Amniotic stem cell (primary cell): ENCODE data around the gene FCHSD2.
"Not testable (repeated sequence)": the region's sequence is repeated elsewhere in the genome, so short reads cannot be mapped to it uniquely, and the experiment has no call there.

ENCODE experiments used
- DNase-seq: peaks from one replicate; lab custom pipeline; 2025; lab: John Stamatoyannopoulos, UW

Gene FCHSD2

DNA sequence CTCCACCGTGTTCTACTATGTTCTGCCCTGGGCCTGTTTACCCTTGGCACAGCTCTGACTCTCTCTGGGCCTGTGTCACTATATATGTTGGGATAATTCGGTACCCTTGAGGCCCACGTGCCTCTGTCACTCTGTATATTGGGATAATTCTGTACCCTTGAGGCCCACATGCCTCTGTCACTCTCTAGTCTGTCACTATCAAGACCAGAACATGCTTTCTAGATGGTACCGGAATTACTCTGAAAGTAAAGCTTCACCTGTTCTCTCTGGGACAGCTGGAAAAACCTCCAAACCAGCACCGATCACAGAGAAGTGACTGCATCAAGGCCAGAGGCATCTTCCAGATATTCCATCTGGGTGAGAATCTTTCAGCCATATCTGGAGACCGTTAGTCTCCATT, 9.3 kb upstream of the FCHSD2 start:
- DNase-seq = no peak

DNA sequence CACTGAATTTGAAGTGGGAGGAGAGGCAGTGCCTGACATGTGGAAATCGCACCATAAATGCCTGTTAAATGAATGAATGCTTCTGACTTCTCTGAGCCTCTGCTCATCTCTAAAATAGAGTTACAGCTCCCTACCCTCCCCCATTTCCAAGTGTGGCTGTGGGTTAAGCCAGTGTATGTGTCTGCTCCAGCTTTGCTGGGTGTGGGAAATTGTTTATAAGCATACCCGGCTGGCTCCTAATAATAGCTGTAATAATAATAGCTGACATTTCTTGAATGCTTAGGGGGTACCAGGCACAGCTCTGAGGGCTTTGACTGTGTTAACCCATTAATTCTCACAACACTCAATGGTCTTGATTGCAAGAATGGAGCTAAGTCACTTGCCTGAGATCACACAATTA, 7.0 kb upstream of the FCHSD2 start:
- no peak for DNase-seq

DNA sequence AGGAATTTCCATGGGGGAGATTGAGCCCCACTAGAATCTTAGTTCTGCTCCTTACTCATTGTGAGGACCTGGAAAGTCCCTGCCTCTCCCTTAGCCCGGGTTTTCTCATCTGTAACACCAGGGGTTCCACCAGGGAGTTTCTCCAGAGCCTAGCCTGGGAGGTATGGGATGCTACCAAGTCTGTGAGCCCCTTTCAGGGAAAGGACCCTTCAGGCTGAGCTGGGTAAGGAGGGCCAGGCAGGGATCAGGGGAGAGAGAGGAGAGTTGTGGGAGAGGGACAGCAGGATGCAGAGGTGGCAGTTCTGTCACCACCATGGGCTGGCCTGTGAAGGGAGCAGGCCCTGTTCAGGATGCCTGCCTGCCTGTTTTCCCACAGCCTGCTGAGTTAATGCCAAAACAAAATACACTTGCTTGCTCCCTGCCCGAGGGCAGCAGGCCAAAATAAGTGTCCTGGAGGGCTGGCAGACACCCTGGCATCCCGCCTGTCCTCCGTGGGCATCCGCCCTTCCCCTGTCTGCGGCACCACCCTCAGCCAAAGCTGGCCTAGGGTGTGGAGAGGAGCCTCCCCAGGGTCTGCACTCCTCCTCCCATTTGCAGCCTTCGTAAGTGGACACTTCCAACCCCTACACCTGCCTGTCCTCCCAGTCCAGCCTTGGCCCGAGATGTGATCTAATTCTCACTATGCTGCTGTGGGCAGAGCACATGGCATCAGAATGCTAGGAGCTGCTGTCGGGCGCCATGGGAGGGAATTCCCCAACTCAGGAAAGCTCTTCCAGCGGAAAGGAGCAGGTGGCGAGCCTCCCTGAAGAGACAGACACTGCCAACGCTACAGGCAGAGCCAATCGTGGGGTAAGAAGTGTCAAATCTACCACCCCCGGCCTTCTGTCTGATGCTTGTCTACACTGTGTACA, 5.9 kb upstream of the FCHSD2 start:
- DNase-seq = no peak

DNA sequence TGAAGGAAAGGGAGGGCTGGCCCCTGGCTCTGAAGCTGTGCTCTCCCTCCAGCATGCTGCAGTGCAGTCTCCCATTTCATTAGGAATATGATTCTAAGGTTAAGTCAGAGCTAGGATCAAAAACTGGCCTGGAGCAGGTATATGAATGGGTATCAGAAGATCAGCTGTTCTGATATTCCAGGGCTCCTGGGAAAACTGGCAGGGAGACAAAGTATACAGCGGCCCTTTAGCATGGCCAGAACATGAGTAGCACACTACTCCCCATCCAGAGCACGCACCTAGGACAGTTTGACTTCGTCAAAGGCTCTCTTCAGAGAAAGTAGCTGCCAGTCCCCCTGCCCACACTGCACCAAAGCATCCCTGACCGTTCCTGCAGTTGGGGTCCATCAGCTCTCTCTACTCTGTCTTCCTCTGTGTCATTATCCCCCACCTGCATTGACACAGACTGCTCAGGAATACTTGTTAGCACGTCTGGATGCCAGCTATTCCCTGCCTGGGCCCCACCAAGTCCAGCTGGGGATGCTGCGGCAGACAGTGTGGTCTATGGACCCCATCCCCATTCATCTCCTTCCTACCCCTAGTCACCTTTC, 4.0 kb upstream of the FCHSD2 start:
- DNase-seq = no peak

DNA sequence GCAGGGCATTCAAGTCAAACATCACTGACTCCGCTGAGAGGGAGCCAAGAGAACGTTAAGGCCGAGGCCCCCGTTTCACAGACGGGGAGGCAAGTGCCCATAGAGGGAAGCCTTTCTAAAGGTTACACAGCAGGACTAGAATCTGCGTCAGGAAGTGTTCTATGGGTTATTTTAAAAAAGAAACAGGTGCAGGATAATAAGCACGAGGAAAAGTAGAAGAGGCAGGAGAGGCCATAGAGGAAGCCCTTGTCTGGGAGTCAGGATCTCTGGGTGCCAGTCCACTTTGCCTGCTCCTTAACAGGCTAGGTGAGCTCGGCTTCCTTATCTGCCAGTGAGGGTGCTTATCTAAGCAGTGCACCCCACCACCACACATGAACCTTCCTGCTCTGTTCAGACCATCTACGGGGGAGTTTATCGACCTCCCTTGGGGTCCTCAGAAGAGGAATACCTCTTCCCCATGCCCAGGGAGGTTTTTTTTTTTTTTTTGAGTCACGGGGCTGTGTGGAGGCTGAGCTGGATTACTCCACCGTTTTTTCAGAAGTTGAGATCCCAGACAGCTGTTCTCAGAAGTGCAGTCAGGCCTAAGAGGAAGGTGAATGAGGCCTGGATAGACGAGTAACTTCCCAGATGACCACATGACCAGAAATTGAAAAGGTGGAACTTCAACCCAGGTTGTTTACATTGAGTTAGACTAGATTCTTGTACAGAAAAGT, 1.2 kb upstream of the FCHSD2 start:
- DNase-seq = no peak

DNA sequence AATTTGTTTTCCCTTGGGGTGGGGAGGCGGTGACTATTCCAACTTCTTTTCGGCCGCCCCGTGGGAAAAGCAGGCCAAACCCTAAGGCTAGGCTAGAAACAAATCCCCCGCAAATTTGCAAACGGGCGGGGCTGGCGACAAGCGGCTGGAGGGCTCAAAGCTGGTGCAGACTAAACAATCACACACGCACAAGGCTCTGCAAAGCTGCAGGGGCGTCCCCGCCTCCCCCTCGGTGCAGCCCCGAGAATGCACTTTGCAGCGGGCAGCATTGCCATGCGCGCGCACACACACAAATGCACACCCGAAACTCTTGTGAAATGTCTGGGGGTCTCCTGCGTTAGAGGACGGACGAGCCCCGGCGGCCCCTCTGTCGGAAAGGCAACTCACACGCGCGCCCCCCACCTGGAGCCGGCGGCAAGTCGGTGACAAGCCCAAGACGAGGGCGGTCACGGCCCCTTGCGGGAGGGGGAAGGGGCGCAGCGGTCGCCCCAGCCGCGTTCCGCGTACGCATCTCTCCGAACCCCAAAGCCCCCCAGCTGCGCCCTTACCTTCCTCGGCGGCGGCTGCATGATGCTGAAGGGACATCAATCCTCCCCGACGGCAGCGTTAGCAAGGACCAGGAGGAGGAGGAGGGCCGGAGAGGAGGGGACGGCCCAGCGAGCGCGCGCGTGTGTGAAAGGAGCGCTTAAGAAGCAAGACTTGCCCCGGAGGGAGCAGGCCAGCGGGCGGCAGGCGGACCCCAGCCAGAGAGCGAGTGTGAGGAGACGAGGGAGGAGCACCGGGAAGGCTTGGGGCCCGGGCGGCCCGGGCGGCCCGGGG, 600 bp downstream of the FCHSD2 start:
- peak; percentile 28 for DNase-seq

DNA sequence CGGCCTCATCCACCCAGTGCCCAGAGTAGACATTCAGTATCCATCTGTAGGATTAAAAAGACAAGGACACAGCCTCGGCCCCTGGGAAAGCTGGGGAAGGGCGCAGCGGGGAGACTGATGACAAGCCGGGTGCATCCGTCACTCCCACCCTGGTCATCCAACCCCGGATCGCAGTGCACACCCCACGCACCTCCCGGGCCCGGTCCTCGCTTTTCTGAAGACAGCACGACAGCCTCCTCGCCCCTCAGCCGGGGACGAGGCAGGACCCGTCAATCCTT, 1.1 kb downstream of the FCHSD2 start:
- no peak for DNase-seq

DNA sequence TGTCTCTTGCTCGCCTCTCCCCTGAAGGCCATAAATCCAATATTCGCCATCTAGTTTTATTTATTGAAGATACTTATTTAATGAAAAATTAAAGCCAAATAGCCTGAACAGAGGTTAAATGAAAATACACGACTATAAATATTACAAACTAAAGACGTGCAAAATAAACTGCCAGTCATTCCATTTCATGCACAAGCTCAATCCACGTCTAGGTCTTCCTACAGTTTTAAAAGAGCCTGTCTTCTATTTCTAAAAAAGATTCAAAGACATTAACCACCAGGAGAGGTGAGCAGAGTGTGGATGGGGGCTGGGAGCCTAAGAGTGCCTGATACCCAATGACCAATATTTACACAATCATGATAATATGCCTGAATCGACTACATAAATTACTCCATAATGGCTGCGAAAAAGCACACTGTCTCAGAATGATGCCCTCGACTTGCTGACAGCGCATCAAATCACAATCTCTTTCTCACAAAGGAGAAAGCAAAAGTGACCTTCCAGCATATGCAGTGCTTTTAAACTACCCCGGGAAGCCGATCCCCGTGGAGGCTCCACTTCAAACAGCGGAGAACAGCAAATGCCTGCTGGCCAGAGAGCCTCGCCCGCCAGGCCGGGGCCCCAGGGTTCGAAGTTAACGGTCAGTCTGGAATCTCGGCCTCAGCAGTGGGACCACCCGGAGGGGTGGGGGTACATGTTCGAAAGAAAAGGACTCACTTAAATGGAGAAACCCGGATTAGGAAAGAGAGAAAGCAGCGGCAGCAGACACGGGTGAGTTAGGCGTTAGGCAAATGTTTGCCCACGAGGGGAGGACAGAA, 1.7 kb downstream of the FCHSD2 start:
- DNase-seq = no peak

DNA sequence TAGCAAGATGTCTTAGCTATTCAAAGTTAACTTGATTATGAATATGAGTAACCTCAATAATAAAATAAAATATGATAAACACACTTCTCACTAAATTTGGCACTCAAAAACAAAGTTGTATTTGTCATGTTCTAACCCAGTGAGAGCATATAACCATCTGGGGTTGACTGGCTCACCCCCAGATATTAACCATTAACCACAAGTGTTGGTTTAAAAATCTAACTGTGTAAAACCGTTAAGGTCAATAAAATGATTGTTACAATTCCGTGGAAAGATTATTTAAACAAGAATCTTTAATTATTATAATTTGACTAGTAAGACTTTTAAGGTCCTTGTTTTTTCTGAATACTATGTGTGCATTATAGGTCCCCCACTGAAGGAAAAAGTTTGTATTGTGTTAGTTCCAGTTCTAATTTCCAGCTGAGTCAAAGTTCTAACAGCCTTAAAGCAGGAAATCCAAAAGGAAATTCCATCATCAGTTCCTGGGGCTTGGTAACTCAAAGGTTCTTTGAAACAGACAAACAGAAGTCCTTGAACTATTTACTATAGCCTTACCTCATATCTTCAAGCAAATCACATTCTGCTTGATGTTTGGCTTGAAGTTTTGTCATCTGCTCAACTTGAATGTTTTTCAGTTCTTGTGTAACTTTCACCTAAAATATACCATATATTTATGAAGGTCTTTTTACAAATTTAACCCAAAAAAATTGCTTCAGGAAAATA, 2.5 kb downstream of the FCHSD2 start:
- no peak for DNase-seq

DNA sequence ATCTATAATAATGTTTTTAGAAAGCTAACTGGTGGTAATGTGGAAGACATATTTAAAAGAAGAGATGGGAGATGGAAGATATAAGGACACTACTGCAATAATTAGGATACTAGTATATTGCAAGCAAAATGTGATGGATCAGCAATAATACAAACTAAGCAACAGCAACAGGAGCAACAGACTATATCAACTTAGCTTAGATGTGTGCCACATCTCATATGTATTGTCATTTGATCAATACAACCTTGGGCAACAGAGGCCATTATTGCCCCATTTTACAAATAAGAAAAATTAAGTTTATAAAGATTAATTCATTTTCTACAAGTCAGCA, 4.2 kb downstream of the FCHSD2 start:
- no peak for DNase-seq

DNA sequence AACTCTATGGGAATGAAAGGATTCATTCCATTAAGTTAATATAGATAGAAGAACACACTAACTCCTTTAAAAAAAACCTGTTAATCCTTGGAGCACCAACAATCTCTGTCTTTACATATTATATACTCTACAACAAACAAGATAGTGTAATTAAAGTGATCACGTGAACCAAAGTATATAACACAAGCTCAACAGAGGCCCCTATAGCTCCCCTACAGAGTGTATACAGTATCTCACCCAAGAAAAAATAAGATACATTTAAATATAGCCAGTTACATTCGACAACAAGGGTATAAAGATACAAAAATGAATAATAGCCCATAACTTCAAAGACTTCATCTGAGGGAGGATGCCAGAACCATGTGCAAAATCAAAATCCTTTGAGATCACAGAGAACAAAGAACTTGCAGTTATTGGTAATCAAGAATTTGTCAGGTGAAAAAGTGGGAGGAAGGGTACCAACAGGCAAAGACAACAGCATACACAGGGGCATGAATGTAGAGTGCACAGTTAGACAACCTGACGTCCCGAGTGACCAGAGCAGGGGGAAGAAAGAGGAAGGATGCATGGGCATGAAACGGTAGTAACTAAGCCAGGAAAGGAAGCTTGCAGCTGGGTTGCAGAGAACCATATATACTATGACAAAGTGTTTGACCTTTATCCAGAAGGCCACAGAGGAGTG, 4.7 kb downstream of the FCHSD2 start:
- DNase-seq = no peak

DNA sequence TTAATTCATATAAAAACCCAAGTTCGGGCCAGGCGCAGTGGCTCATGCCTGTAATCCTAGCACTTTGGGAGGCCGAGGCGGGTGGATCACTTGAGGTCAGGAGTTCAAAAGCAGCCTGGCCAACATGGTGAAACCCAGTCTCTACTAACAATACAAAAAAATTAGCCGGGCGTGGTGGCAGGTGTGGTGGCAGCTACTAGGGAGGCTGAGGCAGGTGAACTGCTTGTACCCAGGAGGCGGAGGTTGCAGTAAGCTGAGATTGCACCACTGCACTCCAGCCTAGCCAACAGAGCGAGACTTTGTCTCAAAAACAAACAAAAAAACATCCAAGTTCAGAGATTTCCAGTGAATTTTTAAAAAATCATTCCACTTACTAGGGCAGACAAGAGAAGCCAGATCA, 5.4 kb downstream of the FCHSD2 start:
- not testable (repeated sequence) for DNase-seq

DNA sequence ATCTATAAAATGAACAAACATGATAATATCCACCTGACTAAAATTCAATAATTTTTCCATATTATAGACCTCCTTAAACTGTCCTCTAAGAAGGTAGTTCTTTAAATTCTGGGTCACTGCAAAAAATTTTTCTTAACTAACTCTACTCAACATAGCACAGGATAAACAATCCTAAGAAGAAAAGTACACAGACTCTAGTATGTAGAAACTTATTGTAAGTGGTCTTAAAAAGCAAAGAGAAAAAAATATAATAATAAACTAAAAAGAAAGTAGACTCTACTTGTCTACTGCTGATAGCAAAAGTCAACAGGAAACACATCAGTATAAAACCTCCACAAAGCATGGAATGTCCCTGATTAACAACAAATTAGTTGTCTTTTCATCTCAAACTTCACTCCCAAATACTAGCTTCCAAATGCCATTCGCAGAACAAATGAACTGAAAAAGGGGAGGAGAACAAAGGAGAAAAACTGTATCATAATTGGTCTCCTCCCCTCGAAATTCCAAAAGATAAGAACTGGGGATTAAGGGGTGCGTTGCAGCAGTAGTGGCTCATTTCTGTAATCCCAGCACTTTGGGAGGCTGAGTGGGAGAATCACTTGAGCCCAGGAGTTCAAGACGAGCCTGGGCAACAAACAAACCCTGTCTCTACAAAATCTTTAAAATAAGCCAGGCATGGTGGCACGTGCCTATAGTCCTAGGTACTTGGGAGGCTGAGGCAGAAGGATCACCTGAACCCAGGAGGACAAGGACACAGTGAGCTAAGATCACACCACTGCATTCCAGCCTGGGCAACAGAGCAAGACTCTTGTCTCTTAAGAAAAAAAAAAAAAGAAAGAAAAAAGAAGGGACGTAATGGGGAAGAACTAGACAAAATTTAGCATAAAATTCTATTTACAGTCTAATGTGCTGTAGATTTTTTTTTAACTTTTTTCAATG, 6.5 kb downstream of the FCHSD2 start:
- DNase-seq = no peak

DNA sequence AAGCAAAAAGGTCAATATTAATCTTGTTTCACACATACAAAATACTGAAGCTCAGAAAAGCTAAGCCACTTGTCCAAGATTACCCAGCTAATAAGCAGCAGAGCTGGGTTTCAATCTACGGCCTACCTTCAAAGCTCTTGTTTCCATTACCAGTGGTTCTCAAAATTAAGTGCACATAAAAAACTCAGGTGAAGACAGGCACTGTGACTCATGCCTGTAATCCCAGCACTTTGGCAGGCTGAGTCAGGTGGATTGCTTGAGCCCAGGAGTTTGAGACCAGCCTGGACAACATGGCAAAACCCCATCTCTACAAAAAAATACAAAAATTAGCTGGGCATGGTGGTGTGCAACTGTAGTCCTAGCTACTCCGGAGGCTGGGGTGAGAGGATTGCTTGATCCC, 9.8 kb downstream of the FCHSD2 start:
- not testable (repeated sequence) for DNase-seq

DNA sequence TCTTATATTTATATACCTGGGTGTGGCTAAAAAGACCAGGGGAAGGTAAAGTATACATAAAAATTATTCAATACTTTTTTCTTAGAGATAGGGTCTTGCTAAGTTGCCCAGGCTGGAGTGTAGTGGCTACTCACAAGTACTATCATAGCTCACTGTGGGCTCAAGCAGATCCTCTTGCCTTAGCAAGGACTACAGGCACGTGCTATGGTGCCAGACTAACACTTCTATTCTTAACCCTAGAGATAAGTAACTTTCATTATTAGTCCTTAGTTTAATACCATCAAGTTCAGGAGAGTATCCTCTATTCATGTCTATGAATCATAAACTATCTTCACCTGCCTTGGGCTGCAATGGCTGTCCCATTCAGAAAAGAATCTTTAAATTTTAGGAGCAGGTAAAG, 11.9 kb downstream of the FCHSD2 start:
- DNase-seq = no peak

DNA sequence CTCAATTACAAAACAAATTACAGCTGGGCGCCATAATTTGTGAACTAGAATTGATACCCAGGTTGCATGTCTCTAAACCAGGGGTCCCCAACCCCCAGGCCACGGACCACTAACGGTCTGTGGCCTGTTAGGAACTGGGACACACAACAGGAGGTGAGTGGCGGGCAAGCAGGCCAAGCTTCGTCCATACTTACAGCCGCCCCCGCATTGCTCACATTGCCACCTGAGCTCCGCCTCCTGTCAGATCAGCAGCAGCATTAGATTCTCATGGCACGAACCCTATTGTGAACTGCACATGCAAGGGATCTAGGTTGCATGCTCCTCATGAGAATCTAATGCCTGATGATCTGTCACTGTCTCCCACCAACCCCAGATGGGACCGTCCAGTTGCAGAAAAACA, 12.9 kb downstream of the FCHSD2 start:
- DNase-seq = no peak

DNA sequence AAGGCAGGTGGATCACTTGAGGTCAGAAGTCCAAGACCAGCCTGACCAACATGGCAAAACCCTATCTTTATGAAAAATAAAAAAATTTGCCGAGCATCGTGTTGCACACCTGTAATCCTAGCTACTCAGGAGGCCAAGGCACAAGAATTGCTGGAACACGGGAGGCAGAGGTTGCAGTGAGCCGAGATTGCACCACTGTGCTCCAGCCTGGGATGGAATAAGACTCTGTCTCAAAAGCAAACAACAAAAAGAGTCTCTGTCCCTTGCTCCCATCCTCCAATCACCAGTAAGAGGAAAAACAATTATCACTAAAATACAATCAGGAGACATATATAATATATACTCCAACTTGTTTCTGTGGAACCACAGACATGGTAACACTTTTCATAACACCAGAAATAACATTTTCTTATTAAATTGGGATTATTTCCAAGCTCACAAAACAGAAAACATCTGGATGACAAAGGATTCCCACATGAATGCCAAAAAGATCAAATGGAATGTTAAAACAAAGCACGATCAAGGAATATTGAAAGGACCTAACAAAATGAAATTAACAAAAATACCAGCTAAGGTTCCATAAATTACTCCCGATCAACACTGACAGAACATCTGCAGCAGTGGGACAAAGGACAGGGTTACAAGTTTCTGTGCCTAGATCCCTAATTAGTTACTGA, 15.2 kb downstream of the FCHSD2 start:
- no peak for DNase-seq

DNA sequence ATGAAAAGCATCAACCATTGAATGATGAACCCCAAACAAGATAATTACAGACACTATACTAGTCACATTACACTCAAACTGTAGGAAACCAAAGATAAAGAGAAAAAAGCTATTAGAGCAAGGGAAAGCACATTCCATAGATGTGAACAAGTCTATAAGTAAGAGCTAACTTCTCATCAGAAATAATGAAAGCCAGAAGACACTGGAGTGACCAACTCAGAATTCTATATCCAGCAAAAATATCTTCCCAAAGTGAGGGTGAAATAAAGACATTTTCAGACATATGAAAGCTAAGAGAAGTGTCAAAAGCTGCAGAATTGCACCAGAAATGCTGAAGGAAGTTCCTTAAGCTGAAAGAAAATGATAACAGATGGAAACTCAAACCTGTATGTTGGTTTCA, 17.3 kb downstream of the FCHSD2 start:
- DNase-seq = no peak

DNA sequence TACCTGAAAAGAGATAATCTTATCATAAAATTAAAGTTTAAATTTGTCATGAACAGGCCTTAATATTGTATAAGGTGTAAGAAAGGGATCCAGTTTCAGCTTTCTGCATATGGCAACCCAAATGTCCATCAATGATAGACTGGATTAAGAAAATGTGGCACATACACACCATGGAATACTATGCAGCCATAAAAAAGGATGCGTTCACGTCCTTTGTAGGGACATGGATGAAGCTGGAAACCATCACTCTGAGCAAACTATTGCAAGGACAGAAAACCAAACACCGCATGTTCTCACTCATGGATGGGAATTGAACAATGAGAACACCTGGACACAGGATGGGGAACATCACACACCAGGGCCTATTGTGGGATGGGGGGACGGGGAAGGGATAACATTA, 18.2 kb downstream of the FCHSD2 start:
- DNase-seq = not testable (repeated sequence)
